PFSK-1 (cell line): Measurements from ENCODE around the gene XXYLT1.

Experiments
- POLR2AphosphoS5 ChIP-seq: IDR thresholded peaks from 2 replicates; pipeline ENCODE4 v1.6.1; 2012; ENCODE audit warnings: low read depth, mild to moderate bottlenecking, control low read depth, low read length, moderate library complexity
- SIN3A ChIP-seq: IDR thresholded peaks from 2 replicates; pipeline ENCODE4 v1.6.1; 2012; ENCODE audit warnings: mild to moderate bottlenecking, low read length, moderate library complexity, borderline replicate concordance; ENCODE audit not compliant: insufficient read depth
- TAF1 ChIP-seq: IDR thresholded peaks from 2 replicates; pipeline ENCODE4 v1.6.1; 2012; ENCODE audit warnings: low read length, control low read depth, borderline replicate concordance; ENCODE audit not compliant: insufficient read depth
- TF ChIP-seq, protein P1 (sequence below), 2 experiments: IDR thresholded peaks; 2 replicates each; pipeline versions ENCODE4 v1.6.1 to v1.8.0; 2011 to 2012; ENCODE audit warnings: low read depth in 2 of 2, low read length in 2 of 2, control low read depth in 1 of 2, inconsistent platforms in 1 of 2, mild to moderate bottlenecking in 1 of 2, moderate library complexity in 1 of 2; ENCODE audit not compliant: insufficient read depth in 1 of 2

DNA sequence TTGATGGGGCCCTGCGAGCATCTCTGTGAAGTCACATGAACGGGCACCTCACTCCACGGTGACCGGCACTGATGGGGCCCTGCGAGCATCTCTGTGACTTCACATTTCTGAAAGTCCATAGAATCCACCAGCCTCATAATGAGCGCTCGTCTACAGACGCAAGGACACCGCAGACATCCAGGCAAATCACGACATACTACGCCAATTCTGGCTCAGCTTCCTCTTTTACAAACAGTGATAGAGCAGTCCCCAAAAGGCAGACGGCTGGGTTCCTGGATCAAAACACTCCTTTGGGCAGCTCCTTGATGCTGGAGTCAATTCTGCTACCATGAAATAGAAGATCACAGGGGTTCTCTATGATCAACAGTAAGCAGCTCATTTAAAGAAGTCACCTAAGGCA is 125.4 kb downstream of the XXYLT1 start:
- TF ChIP-seq, protein P1, sequence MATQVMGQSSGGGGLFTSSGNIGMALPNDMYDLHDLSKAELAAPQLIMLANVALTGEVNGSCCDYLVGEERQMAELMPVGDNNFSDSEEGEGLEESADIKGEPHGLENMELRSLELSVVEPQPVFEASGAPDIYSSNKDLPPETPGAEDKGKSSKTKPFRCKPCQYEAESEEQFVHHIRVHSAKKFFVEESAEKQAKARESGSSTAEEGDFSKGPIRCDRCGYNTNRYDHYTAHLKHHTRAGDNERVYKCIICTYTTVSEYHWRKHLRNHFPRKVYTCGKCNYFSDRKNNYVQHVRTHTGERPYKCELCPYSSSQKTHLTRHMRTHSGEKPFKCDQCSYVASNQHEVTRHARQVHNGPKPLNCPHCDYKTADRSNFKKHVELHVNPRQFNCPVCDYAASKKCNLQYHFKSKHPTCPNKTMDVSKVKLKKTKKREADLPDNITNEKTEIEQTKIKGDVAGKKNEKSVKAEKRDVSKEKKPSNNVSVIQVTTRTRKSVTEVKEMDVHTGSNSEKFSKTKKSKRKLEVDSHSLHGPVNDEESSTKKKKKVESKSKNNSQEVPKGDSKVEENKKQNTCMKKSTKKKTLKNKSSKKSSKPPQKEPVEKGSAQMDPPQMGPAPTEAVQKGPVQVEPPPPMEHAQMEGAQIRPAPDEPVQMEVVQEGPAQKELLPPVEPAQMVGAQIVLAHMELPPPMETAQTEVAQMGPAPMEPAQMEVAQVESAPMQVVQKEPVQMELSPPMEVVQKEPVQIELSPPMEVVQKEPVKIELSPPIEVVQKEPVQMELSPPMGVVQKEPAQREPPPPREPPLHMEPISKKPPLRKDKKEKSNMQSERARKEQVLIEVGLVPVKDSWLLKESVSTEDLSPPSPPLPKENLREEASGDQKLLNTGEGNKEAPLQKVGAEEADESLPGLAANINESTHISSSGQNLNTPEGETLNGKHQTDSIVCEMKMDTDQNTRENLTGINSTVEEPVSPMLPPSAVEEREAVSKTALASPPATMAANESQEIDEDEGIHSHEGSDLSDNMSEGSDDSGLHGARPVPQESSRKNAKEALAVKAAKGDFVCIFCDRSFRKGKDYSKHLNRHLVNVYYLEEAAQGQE (IDR thresholded peaks at IDR 0.05; ENCODE audit: insufficient read depth in 1 of 2, low read depth in 2 of 2, low read length in 2 of 2) = no peak
- TF ChIP-seq POLR2AphosphoS5 (no peak), SIN3A (no peak), TAF1 (no peak)
